ENCODE results near the gene POLN.

POLN gene

DNA sequence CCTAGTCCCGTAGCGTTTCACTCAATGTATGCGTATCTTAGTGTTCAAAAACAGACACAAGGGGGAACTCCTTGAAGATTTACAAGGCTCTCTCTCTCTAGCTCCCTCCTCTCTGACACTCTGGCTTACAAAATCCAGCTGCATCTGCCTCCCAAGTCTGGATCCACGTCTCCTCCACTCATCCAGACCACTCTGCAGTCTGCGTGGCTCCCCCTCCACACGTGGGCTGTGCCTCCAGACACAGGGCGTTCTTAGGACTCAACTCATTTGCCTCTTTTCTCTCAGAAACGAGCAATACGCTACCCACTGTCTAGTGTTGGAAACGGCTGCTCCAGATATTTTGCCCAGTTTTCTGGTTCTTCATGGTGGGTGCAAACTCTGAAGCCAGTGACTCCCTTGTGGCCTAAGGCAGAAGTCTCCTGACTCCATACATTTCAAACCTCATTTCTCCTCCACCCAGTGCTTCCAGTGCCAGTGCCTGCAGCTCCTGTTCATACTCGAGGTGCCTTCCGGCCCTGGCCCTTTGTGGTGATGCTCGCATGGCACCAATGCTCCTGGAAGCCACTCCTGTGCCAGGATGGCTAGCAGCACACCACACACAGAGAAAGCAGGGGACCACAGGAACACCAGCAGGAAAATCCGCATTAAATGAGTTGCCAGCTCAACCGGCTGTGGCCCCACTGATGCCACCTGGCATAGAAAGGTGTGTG is 158.7 kb downstream of the POLN start:
- no peak for DNase-seq (ENCODE audit: low read depth in 2 of 2)

DNA sequence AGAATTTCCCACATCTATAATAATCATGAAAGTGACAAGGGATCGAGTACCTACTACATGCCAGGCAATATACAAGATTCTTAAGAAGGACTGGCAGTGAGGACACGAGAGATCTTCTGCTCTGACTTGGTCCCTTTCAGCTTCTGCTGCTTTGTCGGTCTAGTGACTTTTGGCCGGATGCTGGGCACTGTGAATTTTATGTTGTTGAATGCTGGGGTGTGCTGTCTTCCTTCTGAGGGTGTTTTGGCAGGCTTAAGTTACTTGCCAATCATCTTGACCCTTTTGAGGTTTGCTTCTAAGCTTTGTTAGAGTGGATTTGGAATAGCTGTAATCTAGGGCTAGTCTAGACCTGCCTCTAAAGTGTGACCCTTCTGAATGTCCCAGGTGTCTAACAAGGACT is 159.3 kb downstream of the POLN start:
- no peak for DNase-seq (ENCODE audit: low read depth in 2 of 2)

DNA sequence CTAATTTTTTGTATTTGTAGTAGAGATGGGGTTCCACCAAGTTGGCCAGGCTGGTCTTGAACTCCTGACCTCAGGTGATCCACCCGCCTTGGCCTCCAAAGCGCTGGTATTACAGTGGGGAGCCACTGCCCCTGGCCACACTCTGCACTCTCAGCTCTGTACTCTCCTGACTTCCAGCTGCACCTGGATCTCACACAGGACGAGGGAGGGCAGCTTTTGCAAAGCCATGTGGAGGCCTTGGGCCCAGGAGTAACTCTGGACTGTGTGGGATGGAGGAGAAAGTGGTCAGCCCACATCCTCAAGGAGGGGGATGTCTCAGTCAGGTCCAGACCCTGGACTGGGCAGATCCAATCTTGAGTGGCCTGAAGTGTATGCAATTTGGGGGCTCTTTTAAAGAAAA is 159.8 kb downstream of the POLN start:
- no peak for DNase-seq (ENCODE audit: low read depth in 2 of 2)

DNA sequence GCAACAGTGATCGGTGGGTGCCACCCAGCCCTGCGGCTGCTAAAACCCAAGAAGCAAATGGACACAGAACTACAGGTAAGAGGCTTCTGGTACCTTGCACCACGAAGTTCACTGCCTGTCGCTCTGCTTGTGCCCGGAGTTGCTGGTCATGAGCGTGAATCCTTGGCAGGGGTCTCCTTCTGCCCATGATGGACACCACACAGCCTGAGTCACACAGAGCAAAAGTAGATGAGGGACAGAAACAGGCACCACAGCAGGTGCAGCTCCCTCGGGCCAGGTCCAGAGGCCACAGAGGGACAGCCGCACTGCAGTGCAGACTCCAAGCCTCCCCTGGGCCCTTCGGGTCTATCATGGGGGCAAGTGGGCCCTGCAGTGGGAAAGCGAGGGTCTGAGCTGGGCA is 160.4 kb downstream of the POLN start:
- DNase-seq (ENCODE audit: low read depth in 2 of 2) = no peak

DNA sequence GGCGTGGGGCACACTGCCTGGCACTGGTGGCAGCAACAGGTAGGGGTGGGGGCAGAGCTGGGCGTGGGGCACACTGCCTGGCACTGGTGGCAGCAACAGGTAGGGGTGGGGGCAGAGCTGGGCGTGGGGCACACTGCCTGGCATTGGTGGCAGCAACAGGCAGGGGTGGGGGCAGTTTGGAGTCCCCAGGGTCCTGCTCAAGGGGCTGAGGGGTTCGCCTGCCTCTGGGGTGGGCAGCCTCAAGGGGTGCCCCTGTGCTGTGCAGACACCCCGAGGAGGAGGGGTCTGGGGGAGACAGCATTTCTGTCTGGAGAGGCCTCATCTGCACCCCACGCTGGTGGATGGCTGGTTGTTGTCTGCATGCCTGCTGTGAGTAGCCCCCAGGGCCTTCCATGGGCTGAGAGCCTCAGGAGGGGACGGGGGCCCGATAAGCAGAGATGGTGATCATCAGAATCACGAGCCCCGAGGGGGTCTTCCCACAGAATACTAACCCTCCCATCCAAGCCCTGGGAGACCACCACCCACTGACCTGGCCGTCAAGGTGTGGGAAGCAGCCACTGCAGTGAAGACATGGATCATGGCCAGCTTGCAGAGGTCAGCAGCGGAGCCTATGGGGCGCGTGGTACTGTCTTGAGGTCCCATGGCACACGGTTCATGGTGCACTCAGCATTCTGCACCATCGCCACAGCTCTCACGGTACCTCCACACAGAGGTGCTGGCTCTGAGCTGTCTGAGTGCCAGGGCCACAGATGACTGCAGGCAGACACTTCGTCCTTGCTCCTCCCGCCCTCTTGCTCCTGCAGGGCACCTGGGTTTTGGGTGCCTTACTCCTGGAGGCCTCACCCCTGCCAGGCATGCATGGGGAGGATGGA is 161.3 kb downstream of the POLN start:
- DNase-seq (ENCODE audit: low read depth in 2 of 2) = no peak

DNA sequence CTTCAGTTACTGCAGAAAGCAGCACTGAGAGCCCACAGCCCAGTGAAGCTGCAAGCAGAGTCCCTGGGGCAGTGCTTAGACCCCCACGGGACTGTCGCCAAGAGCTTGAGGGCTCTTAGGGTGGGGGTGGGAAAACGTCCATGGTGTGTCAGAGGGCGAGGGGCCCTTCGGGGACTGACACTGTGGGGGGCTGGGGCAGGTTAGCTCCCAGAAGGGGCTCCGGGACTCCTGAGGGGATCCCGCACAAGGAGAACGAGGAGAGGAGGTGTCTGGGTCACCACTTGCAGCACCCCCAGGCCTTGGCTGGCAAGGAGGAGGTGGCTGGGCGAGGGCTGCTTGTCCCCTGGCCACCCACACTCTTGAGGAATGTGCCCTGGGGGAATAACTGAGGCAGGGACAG is 162.0 kb downstream of the POLN start:
- DNase-seq (ENCODE audit: low read depth in 2 of 2) = no peak

DNA sequence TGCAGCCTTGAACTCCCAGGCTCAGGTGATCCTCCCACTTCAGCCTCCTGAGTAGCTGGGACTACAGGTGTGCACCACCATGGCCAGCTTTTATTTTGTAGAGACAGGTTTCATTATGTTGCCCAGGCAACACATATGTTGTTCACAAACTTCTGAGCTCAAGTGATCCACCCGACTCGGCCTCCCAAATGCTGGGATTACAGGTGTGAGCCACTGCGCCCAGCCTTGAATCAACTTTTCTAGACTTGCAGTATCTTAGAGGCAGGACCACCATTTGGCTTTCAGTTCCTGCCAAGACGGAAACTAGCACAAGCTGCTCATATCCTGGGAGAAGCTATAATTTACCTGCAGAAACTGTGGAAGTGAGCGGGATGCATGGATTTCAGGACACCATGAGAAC is 162.9 kb downstream of the POLN start:
- DNase-seq (ENCODE audit: low read depth in 2 of 2) = no peak

DNA sequence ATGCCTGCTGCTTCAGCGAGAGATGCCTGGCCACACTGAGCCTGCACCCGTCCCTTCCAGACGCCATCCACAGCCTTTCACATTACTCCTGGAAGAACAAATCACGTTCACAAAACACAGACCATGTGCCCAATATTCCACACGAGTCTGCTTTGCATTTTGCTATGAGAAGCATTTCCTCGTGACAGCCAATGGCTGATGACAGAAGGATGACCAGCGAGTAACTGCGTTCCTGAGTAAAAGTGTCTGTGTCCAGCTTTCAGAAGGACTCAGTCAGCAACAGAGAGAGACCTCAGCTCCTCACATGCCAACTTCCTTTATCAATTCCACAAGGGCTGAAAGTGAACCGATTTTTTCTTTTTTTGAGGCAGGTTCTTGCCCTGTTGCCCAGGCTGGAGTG is 163.3 kb downstream of the POLN start:
- DNase-seq (ENCODE audit: low read depth in 2 of 2) = no peak

DNA sequence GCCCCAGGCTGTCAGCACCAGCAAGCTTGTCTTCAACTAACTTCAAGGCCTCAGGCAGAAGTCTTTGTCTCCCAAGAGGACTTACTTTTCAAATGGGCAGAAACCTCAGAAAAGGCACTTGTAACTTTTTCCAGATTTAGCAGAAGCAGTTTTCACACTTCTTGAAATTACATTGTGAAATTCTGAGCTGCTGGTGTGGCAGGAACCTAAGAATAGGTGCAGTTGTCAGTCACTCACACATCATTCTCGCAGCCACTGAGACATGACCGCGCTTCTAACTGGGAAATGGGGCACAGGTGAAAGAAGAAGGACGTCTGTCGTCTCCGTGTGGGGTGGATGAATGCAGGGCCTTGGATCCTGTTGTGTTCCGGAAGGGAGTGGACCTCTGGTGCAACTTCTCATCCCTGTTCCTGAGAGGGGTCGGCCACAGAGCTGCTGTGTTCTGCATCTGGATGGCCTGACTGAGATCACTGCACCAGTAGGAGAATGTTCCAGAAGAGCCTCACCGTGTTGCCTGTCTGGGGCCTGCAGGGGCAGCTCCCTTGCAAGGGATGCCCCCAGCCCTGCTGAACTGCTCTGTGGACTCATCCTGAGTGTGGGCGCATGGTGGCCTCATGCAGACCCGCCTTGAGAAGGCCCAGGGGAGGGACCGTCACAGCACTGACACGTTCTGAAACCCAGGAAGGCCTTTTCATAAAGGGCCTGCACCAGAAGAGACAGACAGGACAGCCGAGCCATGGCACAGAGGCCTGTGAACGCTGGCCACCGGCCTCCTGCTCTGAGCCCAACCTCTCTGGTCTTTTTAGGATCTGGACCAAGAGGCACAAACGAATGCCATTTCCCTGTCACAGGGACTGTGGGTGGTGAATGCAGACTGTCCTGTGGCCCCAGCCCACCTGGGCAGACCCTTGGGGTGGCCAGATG is 164.1 kb downstream of the POLN start:
- DNase-seq (ENCODE audit: low read depth in 2 of 2) = no peak

DNA sequence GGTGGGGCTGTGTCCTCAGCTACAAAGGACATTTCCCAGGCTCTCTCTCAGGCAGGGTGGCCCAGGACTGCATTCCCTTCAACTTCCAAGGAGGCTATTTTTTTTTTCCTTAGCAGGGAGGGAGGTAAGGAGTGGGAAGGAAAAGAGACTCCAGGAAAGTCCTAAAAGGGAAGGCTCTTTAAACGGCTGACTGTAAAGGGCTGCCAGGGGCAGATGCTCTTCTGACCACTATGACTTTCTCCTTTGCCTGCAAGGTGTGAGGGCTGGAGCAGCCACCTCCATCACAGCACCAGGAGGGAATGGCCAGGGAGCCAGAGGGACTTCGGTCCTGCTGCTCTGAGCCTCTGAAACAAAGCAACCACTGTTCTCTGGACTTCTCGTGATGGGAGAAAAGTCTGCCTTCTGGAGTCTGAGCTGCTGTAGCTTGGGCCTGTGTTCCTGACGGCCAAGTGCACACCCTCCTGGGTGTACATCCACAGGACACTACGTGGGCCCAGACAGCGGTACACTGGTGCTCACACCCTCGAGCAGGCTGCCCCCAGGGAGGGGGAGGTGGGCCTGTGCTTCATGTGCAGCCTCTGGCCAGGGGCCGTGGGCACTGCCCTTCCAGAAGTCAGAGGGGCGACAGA is 164.9 kb downstream of the POLN start:
- DNase-seq (ENCODE audit: low read depth in 2 of 2) = no peak

DNA sequence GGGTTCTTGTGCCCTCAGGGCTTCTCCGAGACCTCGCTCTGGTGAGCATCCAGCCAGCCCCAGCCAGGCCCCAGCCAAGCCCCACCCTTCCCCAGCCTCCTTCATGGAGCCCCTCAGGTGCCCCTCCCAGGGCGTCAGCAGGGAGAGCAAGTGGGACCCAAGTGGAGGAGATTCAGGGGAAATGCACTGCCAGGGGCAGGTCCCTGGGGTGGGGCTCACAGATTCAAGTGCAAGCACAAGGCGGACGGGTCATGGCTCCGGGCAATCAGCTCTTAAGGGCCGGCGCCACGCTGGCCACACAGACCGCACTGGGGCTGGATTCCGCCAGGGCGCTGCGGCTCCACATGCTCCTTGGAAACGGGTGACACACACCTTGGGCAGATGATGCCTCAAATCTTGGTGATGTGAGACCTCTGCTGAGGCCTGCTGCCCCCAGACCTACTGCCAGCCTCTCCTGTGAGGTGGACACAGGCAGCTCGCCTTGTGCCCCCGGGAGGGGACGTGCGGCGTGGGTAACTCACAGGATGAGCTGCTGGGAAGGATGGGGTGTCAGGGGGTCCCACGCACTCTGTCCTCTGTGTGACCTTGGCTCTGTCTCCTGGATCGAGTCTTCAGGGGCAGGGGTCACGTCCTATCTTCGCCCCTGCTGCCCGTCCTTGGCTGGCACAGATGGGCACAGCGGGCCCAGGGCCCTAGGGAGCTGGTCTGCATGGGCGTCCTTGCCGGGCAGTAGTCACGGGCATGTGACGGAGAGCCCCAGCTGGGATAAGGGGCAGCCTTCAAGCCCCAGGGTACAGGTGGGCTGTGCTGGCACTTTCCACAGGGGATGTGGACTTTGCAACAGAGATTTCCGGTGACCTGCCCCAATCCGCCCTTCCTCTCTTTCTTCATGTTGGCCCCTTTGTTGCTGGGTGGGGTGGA is 165.7 kb downstream of the POLN start:
- DNase-seq (ENCODE audit: low read depth in 2 of 2) = no peak

DNA sequence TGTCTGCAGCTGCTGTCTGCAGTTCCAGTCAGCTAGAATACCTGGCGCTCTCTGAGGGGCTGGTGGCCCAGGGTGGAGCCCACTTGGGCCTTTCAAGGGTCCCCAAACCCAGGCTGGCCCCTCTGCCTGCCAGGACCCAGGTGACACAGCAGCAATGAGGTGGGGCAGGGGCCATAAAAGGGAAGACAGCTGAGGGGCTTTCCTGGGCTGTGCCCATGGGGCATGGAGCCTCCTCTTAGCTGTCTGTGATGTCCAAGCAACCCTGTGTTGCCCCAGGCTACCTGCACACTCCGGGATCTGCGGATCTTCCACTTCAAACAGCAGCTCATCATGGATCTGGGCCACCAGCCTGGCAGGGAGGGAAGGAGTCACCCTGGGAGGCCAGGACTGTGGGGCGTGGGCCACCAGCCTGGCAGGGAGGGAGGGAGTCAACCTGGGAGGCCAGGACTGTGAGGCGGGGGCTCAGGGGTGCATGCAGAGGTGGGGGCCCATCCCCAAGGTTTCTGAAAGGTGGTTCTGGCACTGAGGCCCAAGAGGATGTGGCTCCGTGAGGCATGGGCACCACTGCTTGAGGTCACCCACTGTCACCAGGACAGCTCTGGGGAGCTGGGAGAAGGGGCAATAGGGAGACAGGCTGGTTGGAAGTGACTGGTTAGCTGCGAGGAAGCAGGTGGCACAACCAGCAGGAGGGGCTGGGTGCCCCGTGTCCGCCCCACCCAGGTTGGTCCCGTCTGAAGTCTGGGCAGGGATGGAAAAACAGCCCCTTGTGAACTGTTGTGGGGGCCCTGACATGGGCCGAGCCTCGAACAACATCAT is 166.5 kb downstream of the POLN start:
- DNase-seq (ENCODE audit: low read depth in 2 of 2) = no peak

DNA sequence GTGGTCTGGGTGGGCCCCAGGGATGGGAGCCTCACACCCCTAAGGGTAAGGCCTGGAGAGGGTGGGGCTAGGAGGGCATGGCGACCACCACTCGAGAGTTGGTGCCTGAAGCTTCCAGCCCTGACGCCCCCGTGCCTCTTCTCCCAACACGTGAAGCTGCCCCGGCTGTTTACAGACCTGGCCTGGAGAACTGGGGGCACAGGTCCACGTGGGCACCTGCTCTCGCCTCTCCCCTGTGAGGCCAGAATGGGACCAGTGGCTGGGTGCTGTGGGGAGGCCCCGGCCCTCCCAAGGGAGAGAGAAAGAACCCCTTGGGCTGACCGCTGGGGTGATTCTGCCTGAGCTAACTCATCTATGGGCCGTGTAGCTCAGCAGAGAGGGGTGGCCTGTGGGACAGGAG is 167.3 kb downstream of the POLN start:
- no peak for DNase-seq (ENCODE audit: low read depth in 2 of 2)

DNA sequence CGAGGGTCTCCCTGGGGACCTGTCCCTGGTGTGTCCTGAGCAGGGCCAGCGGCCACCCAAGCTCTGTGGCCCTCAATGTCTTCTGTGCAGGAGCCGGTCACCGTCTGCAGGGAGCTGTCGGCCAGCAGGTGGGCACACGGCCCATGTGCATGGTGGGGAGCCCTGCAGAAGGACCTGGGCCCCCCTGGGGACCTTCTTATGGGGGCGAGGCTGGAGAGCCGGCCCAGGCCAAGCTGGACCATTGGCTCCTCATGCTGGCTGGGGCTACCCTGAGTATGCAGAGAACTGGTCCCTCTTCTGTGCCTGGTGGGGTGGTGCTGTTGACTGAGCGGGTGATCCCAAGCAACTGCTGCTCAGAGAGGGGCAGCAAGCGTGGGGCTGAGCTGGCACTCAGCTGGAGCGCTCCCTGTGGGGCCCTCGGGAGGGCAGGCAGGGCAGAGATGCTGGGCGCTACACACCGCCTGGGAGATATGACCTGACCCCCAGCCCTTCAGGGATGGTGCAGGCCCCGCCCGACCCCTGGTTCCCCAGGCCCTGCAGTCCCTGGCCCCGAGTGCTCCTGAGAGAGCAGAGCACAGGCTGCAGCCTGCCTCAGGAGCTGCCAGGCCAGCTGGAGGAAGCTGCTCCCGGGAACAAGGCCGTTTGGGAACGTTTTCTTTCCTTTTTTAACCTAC is 168.0 kb downstream of the POLN start:
- DNase-seq (ENCODE audit: low read depth in 2 of 2) = no peak

DNA sequence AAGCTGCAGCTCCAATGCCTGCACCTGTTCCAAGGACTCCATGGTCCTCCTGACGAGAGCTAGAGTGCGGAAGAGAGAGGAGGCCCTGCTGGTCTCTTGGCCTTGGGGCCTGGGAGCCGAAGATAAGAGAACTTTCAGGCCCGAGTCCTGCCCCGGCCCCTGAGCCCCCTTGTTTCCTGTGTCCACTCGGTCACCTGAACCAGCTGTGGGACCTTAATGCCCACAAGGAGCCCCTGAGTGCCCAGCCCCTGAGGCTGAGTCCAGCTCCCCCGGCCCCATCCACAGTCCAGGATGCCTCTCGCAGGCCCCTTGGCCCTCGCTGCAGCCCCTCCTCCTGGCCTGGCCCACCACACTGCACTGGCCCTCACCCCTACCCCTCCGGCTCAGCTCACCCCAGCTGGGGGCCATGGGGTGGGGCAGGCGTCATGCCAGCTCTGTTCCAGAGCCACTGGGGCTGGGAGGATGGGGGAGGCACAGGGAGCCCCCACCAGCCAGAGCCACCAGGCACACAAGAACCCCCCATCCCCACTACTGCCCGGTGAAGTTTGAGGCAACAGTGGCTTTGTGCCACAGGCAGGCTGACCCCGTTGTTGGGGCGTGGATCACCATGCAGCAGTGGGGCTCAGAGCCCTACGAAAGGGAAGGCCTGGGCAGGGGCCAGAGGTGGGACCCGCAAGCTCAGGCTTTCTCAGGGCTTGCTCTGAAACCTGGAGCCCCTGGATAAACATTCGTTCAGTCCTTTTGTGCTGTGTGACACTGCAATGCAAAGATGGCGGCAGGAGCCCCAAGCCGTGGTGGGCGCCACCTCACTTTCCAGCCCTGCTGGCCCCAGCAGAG is 168.7 kb downstream of the POLN start:
- no peak for DNase-seq (ENCODE audit: low read depth in 2 of 2)

DNA sequence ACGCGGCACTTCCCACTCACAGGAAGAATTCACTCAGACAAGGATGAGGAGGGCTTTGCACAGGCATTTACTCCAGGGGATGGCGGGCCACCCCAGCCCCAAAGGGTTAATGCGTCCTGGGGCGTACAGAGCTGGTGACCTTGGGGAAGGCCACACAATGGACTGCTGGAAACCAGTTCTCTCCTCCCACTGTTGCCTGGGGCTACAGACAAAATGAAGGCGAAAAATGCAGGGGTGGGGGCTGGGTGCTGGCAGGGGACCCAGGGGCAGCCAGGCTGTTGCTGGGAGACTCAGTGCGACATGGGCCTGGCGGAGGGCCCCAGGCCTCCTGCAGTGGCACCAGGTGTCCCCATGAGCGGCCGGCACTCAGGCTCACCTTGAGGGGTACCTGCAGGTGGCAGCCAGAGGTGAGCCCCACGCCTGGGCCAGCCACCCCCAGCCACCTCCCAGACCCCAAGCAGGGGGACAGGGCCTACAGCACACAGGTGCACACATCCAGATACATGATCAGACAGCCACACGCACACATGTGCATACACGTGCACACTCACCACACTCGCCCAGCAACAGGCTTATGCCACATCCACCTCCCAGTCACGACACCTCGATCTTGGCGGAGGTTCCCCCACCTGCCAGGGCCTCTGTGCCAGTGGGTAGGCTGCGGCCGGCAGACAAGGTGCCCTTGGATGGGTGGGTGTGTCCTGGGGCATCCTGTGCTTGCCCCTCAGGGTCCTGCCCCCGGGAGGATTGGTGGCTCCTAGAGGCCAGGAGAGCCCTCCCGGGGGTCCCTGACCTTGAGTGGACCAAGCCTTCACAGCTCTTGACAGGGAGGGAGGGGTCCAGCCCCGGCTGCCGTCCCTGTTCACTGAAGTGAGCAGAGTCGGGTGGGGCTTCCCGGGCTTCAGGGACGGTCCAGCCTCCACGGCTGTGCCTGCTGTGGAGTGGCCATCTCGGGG is 169.7 kb downstream of the POLN start:
- DNase-seq (ENCODE audit: low read depth in 2 of 2) = no peak

DNA sequence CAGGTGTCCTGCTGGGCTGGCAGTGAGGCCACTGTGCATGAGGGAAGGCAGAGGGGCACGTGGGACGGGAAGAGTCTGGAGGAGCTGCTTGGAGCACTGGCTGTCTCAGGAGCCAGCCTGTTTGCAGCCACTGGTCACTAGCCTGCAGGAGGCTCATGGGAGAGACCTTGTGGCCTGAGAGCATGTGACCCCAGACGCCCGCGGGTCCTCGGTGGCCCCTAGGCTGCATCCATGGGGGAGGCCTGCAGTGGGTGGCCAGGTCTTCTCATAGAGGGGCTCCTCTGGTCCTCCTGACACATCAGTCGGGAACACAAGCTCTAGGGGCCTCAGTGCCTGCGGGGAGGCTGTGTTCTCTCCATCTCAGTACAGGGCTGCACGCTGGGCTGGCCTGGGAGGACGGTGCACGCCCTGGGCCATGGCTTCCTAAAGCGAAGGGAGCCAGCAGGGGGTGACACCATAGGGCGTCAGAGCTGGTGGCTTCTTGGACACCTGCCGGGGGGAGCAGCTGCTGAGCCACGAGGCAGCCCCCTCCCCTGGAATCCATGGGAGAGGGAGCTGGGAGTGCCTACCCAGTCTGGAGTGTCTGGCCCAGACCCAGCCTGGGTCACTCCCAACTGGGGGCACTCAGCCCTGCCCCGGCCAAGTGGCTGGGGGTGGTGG is 170.5 kb downstream of the POLN start:
- DNase-seq (ENCODE audit: low read depth in 2 of 2) = no peak
